Measurements from ENCODE around the gene ICE1.

DNA sequence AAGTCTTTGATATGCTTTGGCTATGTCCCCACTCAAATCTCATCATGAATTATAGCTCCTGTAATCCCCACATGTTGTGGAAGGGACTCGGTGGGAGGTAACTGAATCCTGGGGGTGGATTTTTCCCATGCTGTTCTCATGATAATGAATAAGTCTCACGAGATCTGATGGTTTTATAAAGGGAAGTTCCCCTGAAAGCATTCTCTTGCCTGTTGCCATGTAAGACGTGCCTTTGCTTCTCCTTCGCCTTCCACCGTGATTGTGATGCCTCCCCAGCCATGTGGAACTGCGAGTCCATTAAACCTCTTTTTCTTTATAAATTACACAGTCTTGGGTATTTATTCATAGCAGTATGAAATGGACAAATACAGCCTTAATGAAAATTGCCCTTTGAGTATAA is 44.7 kb upstream of the ICE1 start:
- no peak for TF ChIP-seq YY1 (IDR thresholded peaks at IDR 0.05; ENCODE audit: insufficient read depth, insufficient read length)
- no peak for TF ChIP-seq ZNF274 (IDR thresholded peaks at IDR 0.05; ENCODE audit: low read depth, low read length)
- TF ChIP-seq SUZ12 (IDR thresholded peaks at IDR 0.05; ENCODE audit: extremely low read depth, insufficient read depth, insufficient read length), result no peak
